IMR-90 (cell line): Measurements from ENCODE around the gene POM121L2. TPM values are rescaled to one million over a fixed set of nuclear protein-coding genes. Genes with fewer than 3 reads are reported as not detected.

ENCODE experiments used
- ATAC-seq: fragments of 200-7000 bp; cut with Tn5 transposase; 2 replicates; pipeline ENCODE4 v1.9.1; 2020; ENCODE audit warnings: low read depth, mild to moderate bottlenecking, moderate library complexity
- BruUV-seq: library from RNA; stranded (reverse); fragments of 400-500 nt; replicated peaks from 2 replicates; lab custom pipeline; 2021; lab: Mats Ljungman, UMichigan
- CTCF ChIA-PET: fragments of 300-600 bp; formaldehyde crosslinking; extraction: SDS; loops from one replicate; lab custom pipeline; 2021; ENCODE audit warnings: antibody characterized with exemption; lab: Yijun Ruan, JAX
- POLR2A ChIA-PET: fragments of 300-600 bp; sonication (Branson Sonifier 250); formaldehyde crosslinking; loops from one replicate; lab custom pipeline; 2022; ENCODE audit warnings: antibody characterized with exemption; ENCODE audit not compliant: unreplicated experiment; lab: Charles Lee
- DNase-seq: peaks from one replicate; pipeline ENCODE4 v3.0.0; 2013
- H2AFZ ChIP-seq: replicated peaks from 2 replicates; pipeline ENCODE3; 2013; ENCODE audit warnings: low read length, mild to moderate bottlenecking; ENCODE audit not compliant: poor library complexity
- H2AK5ac ChIP-seq: 2 replicates; pipeline ENCODE4 v1.6.1; 2013; ENCODE audit warnings: low read depth, low read length, inconsistent platforms
- H2AK9ac ChIP-seq: replicated peaks from 2 replicates; pipeline ENCODE3; 2013; ENCODE audit warnings: mild to moderate bottlenecking, low read depth, low read length, moderate library complexity; ENCODE audit not compliant: poor library complexity
- H2BK120ac ChIP-seq: 2 replicates; pipeline ENCODE4 v1.6.1; 2013; ENCODE audit warnings: low read depth, low read length, inconsistent platforms
- H2BK15ac ChIP-seq: 3 replicates; pipeline ENCODE4 v1.6.1; 2013; ENCODE audit warnings: low read depth, low read length, inconsistent platforms
- H2BK20ac ChIP-seq: 2 replicates; pipeline ENCODE4 v1.6.1; 2013; ENCODE audit warnings: low read depth, mild to moderate bottlenecking, inconsistent platforms, low read length, moderate library complexity
- H2BK5ac ChIP-seq: 2 replicates; pipeline ENCODE4 v1.6.1; 2013; ENCODE audit warnings: mild to moderate bottlenecking, low read depth, low read length, inconsistent platforms; ENCODE audit not compliant: poor library complexity, severe bottlenecking
- H3K14ac ChIP-seq: replicated peaks from 2 replicates; pipeline ENCODE4 v1.6.1; 2013; ENCODE audit warnings: low read depth, low read length, inconsistent platforms
- H3K18ac ChIP-seq: 2 replicates; pipeline ENCODE4 v1.6.1; 2013; ENCODE audit warnings: low read depth, low read length, control low read depth
- H3K23ac ChIP-seq: 2 replicates; pipeline ENCODE4 v1.6.1; 2013; ENCODE audit warnings: low read depth, low read length, inconsistent platforms
- H3K27ac ChIP-seq: 2 replicates; pipeline ENCODE4 v1.5.1; 2013; ENCODE audit warnings: mild to moderate bottlenecking, control low read depth, low read length; ENCODE audit not compliant: insufficient read depth
- H3K27me3 ChIP-seq: 2 replicates; pipeline ENCODE4 v1.6.1; 2013; ENCODE audit warnings: low read length; ENCODE audit not compliant: control insufficient read depth, insufficient read depth
- H3K36me3 ChIP-seq: 2 replicates; pipeline ENCODE4 v1.6.1; 2013; ENCODE audit warnings: low read length, mixed read lengths; ENCODE audit not compliant: control insufficient read depth, insufficient read depth
- H3K4ac ChIP-seq: 2 replicates; pipeline ENCODE4 v1.6.1; 2013; ENCODE audit warnings: low read depth, low read length, inconsistent platforms
- H3K4me1 ChIP-seq: 2 replicates; pipeline ENCODE4 v1.6.1; 2013; ENCODE audit warnings: low read length, mixed read lengths; ENCODE audit not compliant: control insufficient read depth, insufficient read depth
- H3K4me2 ChIP-seq: 2 replicates; pipeline ENCODE4 v1.6.1; 2013; ENCODE audit warnings: low read depth, mild to moderate bottlenecking, control low read depth, low read length, moderate library complexity
- H3K4me3 ChIP-seq: 2 replicates; pipeline ENCODE4 v1.5.1; 2013; ENCODE audit warnings: low read depth, mild to moderate bottlenecking, control low read depth, low read length, moderate library complexity; ENCODE audit not compliant: insufficient read depth
- H3K56ac ChIP-seq: 2 replicates; pipeline ENCODE4 v1.6.1; 2013; ENCODE audit warnings: low read length, inconsistent platforms; ENCODE audit not compliant: insufficient read depth; ENCODE audit errors: extremely low read depth
- H3K79me1 ChIP-seq, 2 experiments: 2 replicates each; pipeline ENCODE4 v1.6.1; 2013; ENCODE audit warnings: low read length in 2 of 2, inconsistent platforms in 1 of 2, low read depth in 1 of 2
- H3K9ac ChIP-seq: 2 replicates; pipeline ENCODE4 v1.6.1; 2013; ENCODE audit warnings: low read depth, low read length, control low read depth
- H3K9me1 ChIP-seq: 2 replicates; pipeline ENCODE4 v1.6.1; 2013; ENCODE audit warnings: low read length, inconsistent platforms; ENCODE audit not compliant: insufficient read depth
- H3K9me3 ChIP-seq: 2 replicates; pipeline ENCODE4 v1.6.1; 2013; ENCODE audit warnings: low read length; ENCODE audit not compliant: control insufficient read depth, insufficient read depth
- H4K20me1 ChIP-seq: 2 replicates; pipeline ENCODE4 v1.6.1; 2013; ENCODE audit warnings: low read length, inconsistent platforms; ENCODE audit not compliant: insufficient read depth
- H4K5ac ChIP-seq: 2 replicates; pipeline ENCODE4 v1.6.1; 2013; ENCODE audit warnings: mild to moderate bottlenecking, low read depth, low read length, control low read depth
- H4K8ac ChIP-seq, 2 experiments: 2 replicates each; pipeline ENCODE4 v1.6.1; 2013; ENCODE audit warnings: low read depth in 2 of 2, low read length in 2 of 2, control low read depth in 1 of 2, inconsistent platforms in 1 of 2
- H4K91ac ChIP-seq: 2 replicates; pipeline ENCODE4 v1.6.1; 2013; ENCODE audit warnings: low read depth, low read length, inconsistent platforms; ENCODE audit not compliant: insufficient read depth
- NFE2L2 ChIP-seq: fragments of 150-350 bp; IDR thresholded peaks from 2 replicates; pipeline ENCODE4 v1.6.1; 2016; ENCODE audit warnings: low read depth, mild to moderate bottlenecking, low read length
- RCOR1 ChIP-seq: IDR thresholded peaks from 2 replicates; pipeline ENCODE4 v1.6.1; 2012; ENCODE audit warnings: mild to moderate bottlenecking, low read length, improper control_type of control experiment; ENCODE audit not compliant: insufficient replicate concordance
- WGBS, 2 experiments: methylation state at CpG; one replicate each; pipeline versions ENCODE4 v1.1.5 to v1.1.7; 2013; ENCODE audit warnings: missing lambda C conversion rate in 2 of 2; ENCODE audit not compliant: insufficient read length in 1 of 2; ENCODE audit errors: extremely low coverage in 2 of 2; 5-methylcytosine and 5-hydroxymethylcytosine counted together
- dilution Hi-C: fragments of 300-500 bp; cut with HindIII; formaldehyde crosslinking; loops from one replicate; pipeline ENCODE4 v1.14.3; 2018; ENCODE audit warnings: low sequenced_read_pairs; ENCODE audit not compliant: unreplicated experiment
- in situ Hi-C: fragments of 300-500 bp; cut with MboI; formaldehyde crosslinking; loops from 3 replicates; pipeline ENCODE4 v1.14.3; 2019; ENCODE audit warnings: low sequenced_read_pairs, inconsistent platforms, mixed read lengths
- intact Hi-C: fragments of 100-400 bp; cut with micrococcal nuclease; formaldehyde crosslinking; loops from 2 replicates; pipeline ENCODE4 v1.10.0; 2022
- polyA plus RNA-seq, 3 experiments: library from polyadenylated mRNA; depleted of rRNA; stranded (reverse); fragments of >200 nt; gene quantifications; 2 replicates each; pipeline ENCODE4 v1.2.3, GENCODE V29; 2012; ENCODE audit warnings: low replicate concordance in 1 of 3
- total RNA-seq: library from RNA; depleted of rRNA; stranded (reverse); fragments of >200 nt; gene quantifications from 2 replicates; pipeline ENCODE4 v1.2.3, GENCODE V29; 2012
- TF ChIP-seq, protein P1 (sequence below): conservative IDR thresholded peaks from 2 replicates; pipeline ENCODE4 v1.5.1; 2012; ENCODE audit warnings: mild to moderate bottlenecking, low read depth, low read length, improper control_type of control experiment

The POM121L2 gene
- total and polyA plus RNA-seq, 2 of the 4 experiments (the other 2 are of a cell fraction) = not detected

GRCh38 chr6:27290850-27291208, 21.2 kb downstream of the POM121L2 start:
- WGBS, 2 experiments = 10% methylated on average over 4 of the region's 10 CpGs; no CpG with 5 or more reads in 1 of the 2 experiments
- H3K4me3 ChIP-seq = peak overlapping the region; percentile 20; the same call in 1 of the 2 replicates
- dilution Hi-C loops = no loop called here
- TF ChIP-seq NFE2L2 (no peak), RCOR1 (no peak)
- TF ChIP-seq, protein P1, sequence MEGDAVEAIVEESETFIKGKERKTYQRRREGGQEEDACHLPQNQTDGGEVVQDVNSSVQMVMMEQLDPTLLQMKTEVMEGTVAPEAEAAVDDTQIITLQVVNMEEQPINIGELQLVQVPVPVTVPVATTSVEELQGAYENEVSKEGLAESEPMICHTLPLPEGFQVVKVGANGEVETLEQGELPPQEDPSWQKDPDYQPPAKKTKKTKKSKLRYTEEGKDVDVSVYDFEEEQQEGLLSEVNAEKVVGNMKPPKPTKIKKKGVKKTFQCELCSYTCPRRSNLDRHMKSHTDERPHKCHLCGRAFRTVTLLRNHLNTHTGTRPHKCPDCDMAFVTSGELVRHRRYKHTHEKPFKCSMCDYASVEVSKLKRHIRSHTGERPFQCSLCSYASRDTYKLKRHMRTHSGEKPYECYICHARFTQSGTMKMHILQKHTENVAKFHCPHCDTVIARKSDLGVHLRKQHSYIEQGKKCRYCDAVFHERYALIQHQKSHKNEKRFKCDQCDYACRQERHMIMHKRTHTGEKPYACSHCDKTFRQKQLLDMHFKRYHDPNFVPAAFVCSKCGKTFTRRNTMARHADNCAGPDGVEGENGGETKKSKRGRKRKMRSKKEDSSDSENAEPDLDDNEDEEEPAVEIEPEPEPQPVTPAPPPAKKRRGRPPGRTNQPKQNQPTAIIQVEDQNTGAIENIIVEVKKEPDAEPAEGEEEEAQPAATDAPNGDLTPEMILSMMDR = no peak
- no peak overlapping the region for H2BK120ac ChIP-seq
- no peak overlapping the region for H4K91ac ChIP-seq
- peak overlapping the region; percentile 69 for H3K4me2 ChIP-seq
- no peak overlapping the region for H2BK15ac ChIP-seq
- peak overlapping the region; percentile 8 for H2AFZ ChIP-seq
- no peak overlapping the region for H3K56ac ChIP-seq
- no peak overlapping the region for H2AK5ac ChIP-seq
- BruUV-seq = no TSS peak
- no peak overlapping the region for H2BK5ac ChIP-seq
- no peaks in the 10 kb centered on the region for H3K79me1 ChIP-seq
- H2AK9ac ChIP-seq = no peak overlapping the region
- H3K27me3 ChIP-seq = peaks cover 37% of the 10 kb centered on the region
- no peaks in the 10 kb centered on the region for H4K20me1 ChIP-seq
- H3K9ac ChIP-seq = no peak overlapping the region
- no peaks in the 10 kb centered on the region for H3K36me3 ChIP-seq
- in situ Hi-C loops = no loop called here
- no peak overlapping the region for H3K18ac ChIP-seq
- H2BK20ac ChIP-seq = no peak overlapping the region
- H3K14ac ChIP-seq = no peak overlapping the region
- no peak overlapping the region for H3K23ac ChIP-seq
- ChIA-PET CTCF (no interaction called here), POLR2A (no interaction called here)
- intact Hi-C loops = loop anchor here (10.0 kb wide), 1 partner anchor 604 kb away; a partner anchor contains a TSS
- H3K27ac ChIP-seq = no peak overlapping the region
- H3K9me1 ChIP-seq = no peaks in the 10 kb centered on the region
- H3K4me1 ChIP-seq = no peaks in the 10 kb centered on the region
- no peak overlapping the region for H4K8ac ChIP-seq
- ATAC-seq (no peak), DNase-seq (no peak)
- H3K9me3 ChIP-seq = no peaks in the 10 kb centered on the region
- no peak overlapping the region for H4K5ac ChIP-seq
- H3K4ac ChIP-seq = no peak overlapping the region
